HG02588 (cell line): ENCODE data around the gene MEF2C.

ENCODE experiments used
- ATAC-seq: cut with Tn5 transposase; IDR thresholded peaks from one replicate; pipeline ENCODE4 v1.9.1; 2021; ENCODE audit warnings: mild to moderate bottlenecking, moderate library complexity; ENCODE audit not compliant: unreplicated experiment

MEF2C gene

DNA sequence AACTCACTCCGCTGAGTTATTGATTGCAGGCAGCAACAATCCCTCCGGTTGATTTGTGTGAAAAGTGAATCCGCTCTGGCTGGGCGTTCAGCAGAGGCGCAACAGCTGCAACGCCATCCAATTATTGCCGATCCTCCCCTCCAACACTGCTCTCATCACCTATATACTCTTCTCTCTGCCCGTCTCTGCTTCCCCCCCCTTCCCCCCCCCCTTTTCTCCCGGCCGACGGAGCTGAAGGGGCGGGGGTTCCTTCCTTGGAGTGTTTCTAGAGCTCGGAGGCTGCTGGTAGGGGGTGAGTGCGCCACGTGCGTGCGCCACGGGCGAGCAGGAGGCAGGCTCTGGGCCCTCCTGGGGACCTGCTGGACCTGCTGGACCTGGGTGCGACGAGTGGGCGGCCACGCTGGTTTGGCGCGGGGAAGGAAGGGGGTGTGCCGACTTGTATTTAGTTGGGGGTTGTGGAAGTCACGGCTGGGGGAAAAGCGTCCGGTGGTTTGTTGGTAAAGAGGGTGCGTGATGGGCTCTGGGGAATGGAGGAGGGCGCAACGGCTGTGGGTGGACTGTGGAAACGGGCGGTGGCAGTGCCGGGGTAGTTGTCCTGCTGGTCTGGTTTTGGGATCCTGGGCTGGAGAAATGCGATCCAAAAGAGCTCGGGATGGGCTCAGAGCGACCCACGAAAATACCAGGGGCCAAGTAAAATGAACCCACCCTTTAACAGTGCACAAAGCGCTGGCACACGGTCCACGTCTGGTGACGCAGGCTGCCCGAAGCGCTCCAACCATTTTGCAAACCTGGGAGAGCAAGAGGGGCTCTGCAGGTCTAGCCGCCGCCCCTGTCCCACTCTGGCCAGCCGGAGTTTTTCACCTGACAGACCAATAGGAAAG is 6.4 kb upstream of the MEF2C start:
- ATAC-seq: peak; percentile 37

DNA sequence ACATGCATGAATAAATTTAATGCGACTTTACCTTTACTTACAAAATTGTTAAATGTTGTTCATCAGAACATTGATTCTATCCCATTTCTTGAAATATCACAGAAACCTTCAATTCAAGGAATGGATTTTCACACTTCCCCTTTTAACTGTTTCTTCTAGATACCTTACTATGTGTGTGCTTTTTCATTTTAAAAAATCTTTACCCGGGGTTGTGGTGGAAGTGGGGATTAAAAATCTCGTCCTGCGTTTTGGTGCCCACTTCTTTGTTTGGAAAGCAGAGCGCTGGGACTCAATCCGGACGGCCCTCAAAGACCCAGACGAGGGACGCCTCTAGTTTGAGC is 5.8 kb upstream of the MEF2C start:
- ATAC-seq: peak; percentile 7

GRCh38 chr5:88888291-88888690 is 5.3 kb upstream of the MEF2C start:
- ATAC-seq: no peak

DNA sequence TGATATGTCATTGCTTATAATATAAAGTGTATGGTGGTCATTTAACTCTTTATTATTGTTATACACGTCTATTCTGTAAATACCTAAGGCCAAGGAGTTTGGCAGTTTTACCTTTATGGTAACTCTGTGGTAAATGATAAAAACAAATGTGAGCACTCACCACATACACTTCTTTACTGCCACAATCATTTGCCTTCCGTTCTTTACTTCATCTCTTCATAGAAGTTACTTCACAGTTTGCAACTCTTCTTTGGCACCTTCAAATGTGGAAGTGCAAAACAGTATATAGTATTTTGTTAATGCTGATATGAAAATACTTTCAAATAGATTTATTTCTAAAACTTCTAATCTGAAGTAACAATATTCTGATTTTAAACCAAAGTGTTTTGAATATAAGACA is 4.4 kb upstream of the MEF2C start:
- ATAC-seq: no peak

GRCh38 chr5:88886746-88887341 is 3.9 kb upstream of the MEF2C start:
- no peak for ATAC-seq

- no peak for ATAC-seq
Observed at GRCh38 chr5:88886252-88886651, 3.3 kb upstream of the MEF2C start.

- no peak for ATAC-seq
Observed at GRCh38 chr5:88885002-88885401, 2.0 kb upstream of the MEF2C start.

- ATAC-seq: no peak
Observed at GRCh38 chr5:88884608-88884877, 1.6 kb upstream of the MEF2C start.

GRCh38 chr5:88883836-88884607 is 1.0 kb upstream of the MEF2C start:
- peak; percentile 23 for ATAC-seq

DNA sequence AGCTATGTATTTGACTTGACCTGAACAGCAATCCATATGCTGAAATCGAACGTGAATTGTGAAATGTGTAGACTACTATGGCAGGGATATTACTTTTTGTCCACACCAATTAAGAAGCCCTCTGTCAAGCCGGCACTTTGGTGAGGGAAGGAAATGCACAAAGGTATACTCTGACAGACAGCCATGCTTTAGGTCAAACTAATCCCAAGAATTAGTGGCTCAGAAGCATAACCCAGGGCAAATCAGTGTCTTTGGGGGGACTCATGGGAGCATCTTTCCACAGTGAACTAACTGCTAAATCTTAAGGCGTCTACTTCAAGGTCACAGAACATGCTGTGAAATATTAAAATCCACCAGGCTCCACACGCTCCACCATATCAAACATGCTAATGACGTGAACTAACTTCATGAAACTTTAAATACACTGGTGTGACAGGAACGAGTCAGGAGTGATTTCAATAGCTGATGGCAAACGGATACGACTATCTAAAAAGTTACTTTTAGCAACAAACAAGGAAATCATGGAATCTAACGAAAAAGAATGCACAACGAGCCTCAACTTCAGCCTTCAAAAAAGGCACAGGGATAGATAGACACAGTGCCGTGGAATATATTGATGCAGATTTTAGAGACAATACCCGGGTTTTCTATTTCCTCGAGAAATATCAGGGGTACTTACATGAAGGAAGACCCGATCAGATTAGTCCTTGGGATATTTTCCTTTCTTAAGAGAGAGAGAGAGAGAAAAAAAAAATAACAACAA is 527 bp downstream of the MEF2C start:
- no peak for ATAC-seq

DNA sequence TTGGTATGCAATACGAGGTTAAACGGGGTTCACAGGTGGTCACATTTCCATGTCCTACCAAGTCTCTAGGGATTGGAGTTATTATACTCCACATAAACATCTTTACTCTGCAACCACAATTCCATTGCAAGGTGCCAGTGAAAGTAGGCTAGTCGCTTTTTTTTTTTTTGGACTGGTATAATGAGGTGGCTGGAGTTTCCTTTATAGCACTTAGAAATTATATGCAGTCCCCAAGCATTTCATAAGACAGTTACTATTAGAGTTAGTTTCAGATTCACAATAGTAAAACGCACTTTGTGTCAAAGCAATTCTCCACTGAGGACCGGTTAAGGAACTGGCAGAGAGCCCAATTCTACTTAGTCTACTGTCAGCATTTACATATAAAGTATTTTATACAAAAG is 1.4 kb downstream of the MEF2C start:
- no peak for ATAC-seq

GRCh38 chr5:88880201-88880600 is 2.8 kb downstream of the MEF2C start:
- ATAC-seq: no peak

- no peak for ATAC-seq
Observed at GRCh38 chr5:88879724-88880123, 3.3 kb downstream of the MEF2C start.

DNA sequence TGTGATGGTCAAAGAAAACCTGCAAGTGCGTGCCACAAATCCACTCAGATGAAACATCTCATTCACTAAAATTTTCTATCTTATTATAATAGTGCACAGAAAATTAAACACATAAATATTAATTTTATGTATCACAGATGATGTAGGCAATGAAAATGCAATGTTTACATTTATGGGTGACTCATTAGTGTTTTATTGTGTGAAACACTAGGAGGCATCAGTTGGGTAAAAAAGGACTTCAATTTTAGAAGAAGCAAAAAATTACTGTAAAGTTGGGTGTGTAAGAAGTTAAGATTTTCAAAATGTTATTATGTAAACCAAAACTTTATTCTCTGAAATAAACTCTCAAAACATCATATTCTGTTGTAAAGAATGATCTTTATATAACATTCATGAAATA is 4.0 kb downstream of the MEF2C start:
- ATAC-seq: no peak

- no peak for ATAC-seq
Observed at GRCh38 chr5:88877826-88878225, 5.2 kb downstream of the MEF2C start.

DNA sequence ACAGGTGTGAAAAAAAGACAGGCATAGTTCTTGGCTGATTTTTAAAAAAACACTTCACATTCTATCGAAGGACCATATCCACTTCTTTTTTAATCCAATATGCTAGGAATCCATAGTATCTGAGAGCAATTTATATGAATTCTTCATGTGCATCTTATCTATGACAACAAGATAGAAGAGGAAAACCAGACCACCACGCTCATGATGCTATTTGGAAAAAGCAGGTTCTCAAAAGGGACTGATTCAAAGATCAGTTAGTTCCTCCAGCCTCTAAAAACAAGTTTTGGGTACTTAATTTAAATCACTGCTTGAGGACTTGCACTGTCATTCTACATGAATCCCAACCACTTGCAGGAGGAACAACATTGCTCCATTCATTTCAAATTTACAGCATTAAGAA is 6.3 kb downstream of the MEF2C start:
- ATAC-seq: no peak

DNA sequence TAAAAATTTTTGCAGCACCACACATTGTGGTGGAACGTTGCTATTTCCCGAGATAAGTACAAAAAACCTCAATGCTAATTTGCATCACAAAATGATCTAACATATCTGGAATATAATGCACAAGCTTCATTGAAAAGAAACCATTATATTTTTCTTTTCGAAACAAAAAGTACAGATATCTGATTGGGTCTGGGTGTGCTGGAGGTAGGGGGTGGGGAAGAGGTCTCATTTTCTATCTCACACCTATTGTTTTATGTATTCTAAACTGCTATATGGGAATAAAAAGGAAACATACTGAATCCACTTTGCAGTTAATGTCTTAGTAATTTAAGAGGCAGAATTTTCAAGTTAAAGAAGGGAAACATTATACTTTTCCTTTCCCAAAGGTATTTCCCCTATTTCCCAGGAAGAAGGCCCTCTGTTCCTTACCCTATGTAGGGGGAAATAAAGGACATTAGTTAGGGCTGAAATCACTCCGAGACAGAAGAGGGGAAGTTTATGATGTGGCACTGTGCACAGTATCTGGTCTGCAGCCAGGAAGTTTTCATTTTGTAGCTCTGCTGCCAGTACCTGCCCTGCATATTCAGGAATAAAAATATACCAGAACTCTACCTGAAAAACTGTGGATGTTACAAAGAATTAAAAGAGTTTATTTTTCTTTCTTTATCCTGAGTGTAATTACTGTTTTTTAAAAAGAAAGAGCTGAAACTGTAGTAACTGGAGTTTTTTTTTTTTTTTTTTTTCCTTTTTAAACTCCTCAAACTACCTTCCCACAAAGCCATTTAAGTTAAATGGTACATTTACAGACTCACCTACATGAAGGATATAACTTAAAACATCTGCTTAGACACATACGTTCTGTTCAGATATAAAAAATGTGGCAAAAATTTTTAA is 7.4 kb downstream of the MEF2C start:
- no peak for ATAC-seq

DNA sequence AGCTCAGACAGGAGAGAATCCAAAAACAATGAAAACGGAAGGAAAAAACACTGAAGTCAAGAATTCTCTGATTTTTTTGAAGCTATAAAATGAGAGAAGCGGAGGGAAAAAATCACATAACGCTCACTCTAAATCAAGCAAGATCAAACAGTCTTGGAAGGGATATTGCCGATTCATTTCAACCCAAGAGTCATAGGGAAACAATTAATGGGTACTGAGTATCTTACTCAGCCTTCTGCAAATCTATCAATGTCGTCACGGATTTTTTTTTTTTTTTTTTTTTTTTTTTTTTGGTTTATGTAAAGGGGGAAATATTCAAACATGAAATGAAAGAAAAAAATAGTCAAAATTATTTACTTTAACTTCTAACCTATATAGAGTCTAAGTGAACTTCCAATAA is 9.5 kb downstream of the MEF2C start:
- ATAC-seq: no peak

GRCh38 chr5:88872971-88873370 is 10.0 kb downstream of the MEF2C start:
- ATAC-seq: no peak

GRCh38 chr5:88870285-88870684 is 12.7 kb downstream of the MEF2C start:
- no peak for ATAC-seq
